SH-SY5Y (cell line): Measurements from ENCODE around the gene DOCK8.

ENCODE experiments used
- GATA2 ChIP-seq: IDR thresholded peaks from 2 replicates; pipeline ENCODE4 v1.6.1; 2011; ENCODE audit warnings: mild to moderate bottlenecking, low read depth, low read length
- GATA3 ChIP-seq: IDR thresholded peaks from 2 replicates; pipeline ENCODE4 v1.6.1; 2011; ENCODE audit warnings: low read depth, mild to moderate bottlenecking, low read length, moderate library complexity

- TF ChIP-seq GATA2: no peak
- TF ChIP-seq GATA3: no peak
Measured at GRCh38 chr9:450057-450456, 235.4 kb downstream of the DOCK8 start.
